ACHN (cell line): ENCODE data around the gene TAS1R2.

Source experiments
- DNase-seq: peaks from one replicate; pipeline ENCODE4 v3.0.0-alpha.2; 2015
- in situ Hi-C: cut with HindIII; loops from 2 replicates; pipeline ENCODE4 v1.10.0; 2017; ENCODE audit warnings: low sequenced_read_pairs, low pct_ligation_motif_present, low pct_unique_long_range_greater_than_20kb

TAS1R2 gene

DNA sequence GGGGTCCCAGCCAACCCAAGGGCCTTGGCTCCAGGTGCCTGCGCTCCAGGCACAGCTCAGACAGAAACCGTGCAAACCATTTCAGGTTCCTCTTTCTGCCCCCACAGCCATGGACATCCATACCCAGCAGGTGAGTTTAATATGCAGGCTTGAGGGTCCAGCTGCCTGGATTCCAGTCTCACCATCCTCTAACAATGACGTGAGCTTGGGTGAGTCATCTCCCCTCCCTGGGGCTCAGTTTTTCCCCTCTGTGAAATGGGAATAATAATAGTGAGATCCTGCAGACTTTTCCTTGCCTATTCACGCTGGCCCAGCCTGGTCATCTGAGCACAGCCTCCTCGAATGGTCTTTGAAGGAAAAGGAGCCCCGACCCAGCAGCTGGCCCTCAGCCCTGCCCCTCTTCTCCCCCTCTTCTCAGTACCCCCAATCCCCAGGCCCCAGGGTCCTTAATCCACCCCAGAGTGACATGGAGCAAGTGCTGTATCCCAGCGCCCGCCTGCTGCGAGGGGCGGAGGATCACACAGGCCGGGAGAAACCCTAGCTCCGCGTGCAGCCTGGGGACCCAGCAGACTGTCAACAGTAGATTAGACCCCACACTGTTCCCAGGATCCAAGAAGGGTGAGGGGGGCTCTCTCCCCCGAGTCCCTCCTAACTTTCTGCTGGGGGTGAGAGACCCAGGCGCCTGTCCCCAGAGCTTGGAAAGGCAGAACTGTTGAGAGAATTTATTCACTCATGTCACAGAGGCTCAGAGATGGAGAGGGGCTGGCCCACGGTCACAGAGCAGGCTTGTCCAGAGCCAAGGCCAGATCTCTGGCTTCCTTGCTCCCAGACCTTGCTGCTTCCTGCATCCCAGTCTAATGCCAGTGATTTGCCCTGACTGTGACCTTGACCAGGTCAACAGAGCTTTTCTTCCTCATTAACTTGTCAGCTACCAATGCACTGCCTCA is 49.2 kb downstream of the TAS1R2 start:
- in situ Hi-C loops: no loop called here
- no peak for DNase-seq

GRCh38 chr1:18808550-18808949 is 50.9 kb downstream of the TAS1R2 start:
- in situ Hi-C loops: no loop called here
- DNase-seq: no peak

DNA sequence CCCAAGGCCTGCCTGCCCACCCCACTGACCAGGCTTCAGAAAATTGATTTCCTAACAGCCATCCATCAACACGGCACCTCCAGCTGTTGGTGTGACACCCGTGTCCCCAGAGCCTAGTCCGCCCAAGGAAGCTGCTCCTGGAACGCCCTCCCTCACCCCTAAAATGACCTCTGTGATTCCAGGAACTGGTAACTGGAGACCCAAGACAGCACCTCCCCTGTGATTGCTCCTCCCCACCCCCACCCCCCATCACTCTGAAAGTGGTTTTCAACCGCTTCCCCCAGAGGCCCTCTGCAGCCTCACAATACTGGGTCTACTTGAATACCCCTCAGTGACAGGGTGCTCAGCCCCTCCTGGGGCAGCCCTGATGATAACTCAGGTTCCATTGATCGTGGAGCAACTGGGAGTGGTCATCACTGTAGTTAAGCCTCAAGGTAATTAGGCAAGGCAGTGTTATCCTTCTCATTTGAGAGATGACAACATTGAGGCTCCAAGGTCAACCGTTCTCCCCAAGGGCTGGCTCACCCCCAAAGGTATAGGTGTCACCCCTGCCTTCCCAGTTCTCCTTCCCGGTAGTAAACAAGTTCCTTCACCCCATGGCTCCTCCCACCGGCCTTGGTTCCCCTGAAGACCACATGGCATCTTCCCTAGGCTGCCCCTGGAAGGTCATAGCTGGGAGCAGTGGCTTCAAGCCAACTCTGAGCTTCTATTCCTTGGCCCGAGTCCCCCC is 52.0 kb downstream of the TAS1R2 start:
- DNase-seq: no peak
- in situ Hi-C loops: no loop called here

DNA sequence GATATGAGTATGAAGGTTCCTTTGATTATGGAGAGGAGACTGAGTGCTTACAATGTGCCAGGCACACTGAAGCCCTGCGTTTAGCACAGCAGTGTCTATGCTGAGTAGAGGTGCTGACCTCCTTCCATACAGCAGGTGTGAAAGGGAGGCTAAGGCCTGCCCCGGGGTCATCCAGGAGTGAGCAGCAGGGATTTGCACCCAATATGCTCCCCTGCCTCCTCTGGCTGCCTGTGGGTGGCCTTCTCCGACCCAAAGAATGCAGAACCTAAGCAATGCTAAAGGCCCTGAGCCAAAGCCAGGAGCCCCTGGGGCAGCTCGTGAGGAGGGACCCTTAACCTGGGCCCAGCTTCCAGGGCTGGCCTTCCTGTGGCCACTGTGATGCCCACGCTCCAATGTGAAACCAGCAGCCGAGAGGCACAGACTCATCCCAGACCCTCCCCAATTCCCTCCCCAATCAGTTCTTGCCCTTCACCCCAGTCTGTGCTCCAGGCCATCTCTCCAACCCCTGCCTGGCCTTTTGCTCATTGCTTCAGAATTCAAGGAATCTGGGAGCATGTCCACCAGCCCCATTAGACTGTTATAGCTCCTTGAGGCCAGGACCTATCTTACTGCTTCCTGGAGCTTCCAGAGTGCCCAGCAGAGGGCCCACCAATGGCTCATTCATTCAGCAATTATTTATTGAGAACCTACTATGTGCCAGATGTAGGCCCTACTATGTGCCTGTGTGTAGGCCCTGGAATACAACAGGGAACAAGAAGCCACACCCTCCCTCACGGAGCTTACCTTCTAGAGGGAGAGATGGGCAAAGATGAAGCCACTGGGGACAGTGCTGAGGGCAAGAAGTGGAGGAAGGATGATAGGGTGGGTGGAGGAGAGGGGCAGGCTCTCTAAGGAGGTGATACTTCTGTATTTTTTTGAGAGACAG is 53.3 kb downstream of the TAS1R2 start:
- in situ Hi-C loops: no loop called here
- DNase-seq: peak; percentile 47

DNA sequence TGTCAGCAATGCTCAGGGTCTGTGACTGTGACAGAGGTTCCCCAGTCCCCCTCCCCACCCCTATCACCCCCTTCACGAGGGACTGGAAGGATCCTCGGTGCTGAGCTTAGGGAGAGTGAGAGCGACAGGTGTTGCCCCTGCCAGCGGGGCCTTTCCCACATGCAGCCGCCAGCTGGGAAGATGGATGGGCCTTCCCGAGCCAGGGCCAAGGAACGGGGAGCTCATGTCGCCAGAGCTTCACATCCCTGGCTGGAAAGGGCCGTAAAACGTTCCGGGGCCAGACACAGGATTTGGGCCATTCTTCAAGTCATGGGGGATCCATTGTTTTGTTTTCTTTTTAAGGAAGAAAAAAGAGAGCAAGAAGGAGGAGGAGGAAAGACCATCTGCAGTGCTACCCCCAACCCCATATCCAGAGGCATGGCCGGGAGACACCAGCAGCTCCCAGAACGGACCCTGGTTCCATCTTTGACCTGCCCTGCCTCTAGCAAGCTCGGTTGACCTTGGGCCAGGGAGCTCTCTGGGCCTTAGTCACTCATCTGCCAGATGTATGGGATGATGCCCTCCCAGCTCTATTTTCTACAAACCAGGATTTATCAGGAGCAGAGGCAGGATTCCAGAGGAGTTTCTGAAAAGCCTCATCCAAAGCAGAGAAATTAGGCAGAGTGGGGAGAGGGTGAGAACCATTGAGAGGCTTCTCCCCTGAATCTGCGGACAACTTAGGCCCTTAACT is 54.1 kb downstream of the TAS1R2 start:
- DNase-seq: no peak
- in situ Hi-C loops: no loop called here

DNA sequence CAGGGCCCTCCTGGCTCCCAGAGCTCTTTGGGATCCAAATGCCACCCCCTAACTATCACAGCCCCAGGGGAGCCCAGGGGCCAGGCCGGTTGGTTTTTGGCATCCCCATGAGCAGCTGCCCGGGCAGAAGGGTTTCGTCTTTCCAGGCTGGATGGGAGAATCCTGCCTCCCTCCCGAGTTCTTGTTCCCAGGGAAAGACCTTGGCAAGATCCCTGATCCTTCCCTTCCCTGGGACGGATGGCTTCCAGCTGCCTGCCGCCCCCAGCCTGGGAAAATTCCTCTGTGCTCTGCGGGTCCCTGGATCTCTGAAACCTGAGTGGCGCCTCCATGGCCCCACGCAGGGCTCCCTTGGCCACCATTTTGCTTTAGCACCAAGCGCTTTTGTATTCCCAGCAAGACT is 55.6 kb downstream of the TAS1R2 start:
- in situ Hi-C loops: no loop called here
- DNase-seq: no peak

- in situ Hi-C loops: no loop called here
- no peak for DNase-seq
Measured at GRCh38 chr1:18803151-18803791, 56.2 kb downstream of the TAS1R2 start.

- no peak for DNase-seq
- in situ Hi-C loops: no loop called here
Measured at GRCh38 chr1:18802231-18802630, 57.2 kb downstream of the TAS1R2 start.

DNA sequence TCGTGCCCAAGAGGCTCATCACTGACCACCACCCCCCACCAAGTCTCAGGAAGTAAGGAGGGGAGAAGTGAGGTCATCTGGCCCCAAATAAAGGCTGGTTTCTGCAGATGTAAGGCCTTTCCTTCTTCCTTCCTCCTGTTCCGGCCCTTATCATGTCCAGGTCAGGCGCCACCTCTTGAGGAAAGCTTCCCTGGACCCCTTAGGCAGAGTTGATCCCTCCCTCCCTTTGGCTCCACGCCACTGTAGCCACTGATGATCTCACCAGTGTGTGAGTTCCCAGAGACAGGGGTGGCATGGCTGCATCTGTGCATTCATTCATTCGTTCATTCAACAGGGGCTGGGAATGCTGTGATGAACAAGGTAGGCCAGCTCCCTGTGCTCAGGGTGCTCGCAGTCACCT is 59.2 kb downstream of the TAS1R2 start:
- no peak for DNase-seq
- in situ Hi-C loops: no loop called here

- in situ Hi-C loops: no loop called here
- DNase-seq: no peak
Measured at GRCh38 chr1:18799454-18799853, 60.0 kb downstream of the TAS1R2 start.

DNA sequence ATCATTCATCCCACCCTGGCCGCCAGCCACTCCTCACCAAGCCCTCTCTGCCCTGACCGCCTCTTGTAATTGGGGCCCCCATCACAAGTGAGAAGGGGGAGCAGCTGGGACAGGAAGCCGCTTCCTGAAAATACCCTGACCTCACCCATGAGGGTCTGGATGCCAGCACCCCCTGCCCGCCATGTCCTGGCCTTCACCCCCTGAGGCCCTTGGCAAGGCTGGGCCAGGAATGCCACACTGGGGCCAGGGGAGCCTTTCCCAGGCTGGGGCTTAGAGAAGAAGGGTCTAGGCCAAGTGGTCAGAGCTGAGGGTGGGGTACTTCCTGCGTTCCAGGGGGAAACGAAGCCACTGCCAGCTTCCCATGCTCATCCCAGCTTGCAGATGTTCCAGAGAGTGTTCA is 60.5 kb downstream of the TAS1R2 start:
- in situ Hi-C loops: no loop called here
- no peak for DNase-seq

DNA sequence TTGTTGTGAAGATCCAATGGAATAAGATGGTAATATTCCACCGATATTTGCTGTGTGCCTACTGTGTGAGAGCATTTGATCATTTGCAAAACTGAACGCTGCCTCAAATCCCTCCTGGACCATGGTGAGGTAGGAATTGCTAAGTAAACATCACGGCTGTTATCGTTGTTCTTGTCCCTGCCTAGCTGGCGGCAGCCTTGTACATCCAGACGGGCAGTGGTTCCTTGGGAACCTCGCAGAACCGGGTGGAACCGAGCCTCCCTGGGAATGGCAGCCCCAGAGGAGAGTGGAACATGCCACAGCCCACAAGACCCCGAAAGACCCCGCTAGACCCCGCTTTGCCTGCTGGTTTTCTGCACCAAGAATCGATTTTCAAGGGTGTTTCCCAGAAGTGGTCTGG is 60.9 kb downstream of the TAS1R2 start:
- DNase-seq: no peak
- in situ Hi-C loops: no loop called here

DNA sequence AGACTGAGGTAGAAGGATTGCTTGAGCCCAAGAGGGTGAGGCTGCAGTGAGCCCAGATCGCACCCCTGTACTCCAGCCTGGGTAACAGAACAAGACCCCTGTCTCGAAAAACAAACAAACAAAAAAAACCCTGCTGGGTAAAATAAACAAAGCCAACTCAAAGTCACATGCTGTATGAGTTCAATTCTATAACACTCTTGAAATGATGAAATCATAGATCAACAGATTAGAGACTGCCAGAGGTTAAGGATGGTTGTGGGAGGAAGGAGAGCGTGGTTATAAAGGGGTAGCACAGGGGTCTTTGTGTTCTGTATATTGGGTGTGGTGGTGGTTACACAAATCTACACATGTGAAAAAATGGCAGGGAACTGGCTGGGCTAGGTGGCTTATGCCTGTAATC is 62.5 kb downstream of the TAS1R2 start:
- DNase-seq: no peak
- in situ Hi-C loops: no loop called here

DNA sequence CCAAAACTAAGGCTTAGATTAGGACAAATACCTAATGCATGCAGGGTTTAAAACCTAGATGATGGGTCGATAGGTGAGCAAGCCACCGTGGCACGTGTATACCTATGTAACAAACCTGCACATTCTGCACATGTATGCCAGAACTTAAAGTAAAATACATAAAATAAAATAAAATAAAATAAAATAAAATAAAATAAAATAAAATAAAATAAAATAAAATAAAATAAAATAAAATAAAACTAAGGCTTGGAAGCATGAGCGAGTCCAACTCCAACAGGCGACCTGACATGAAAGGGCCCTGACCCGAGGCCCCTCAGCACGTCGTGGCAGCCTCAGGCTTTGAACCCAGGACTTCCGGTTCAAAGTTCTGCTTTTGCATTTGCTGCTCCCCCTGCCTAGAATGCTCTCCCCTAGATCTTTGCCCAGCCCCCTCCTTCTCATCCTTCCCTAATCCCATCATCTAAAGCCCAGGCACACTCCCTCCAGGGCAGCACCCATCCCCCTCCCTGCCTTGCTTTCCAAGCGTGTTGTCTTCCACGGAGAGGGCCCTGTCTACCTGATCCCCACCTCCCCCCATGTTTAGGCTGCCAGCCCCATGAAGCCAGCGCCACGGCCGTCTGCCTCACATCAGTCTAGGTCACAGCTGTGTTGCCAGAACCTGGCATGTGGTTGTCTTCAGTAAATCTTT is 64.3 kb downstream of the TAS1R2 start:
- in situ Hi-C loops: no loop called here
- no peak for DNase-seq

- DNase-seq: no peak
- in situ Hi-C loops: no loop called here
Measured at GRCh38 chr1:18794561-18794960, 64.9 kb downstream of the TAS1R2 start.

DNA sequence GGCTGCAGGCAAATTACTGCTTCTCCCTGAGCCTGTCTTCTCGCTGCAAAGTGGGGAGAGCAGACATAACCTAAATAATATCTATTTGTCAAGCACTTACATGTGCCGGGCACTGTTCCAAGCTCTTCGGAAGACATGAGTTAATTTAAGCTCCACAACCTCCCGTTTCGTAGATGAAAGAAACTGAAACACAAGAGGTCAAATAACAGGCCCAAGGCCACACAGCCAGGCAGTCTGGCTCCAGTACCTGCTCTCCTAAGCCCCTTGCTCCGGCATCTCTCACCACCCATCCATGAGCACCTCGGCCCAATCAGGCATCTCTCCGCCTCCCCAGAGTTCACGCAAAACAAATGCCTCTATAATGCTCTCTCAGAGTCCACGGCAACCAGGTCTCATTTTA is 65.4 kb downstream of the TAS1R2 start:
- in situ Hi-C loops: no loop called here
- DNase-seq: no peak

GRCh38 chr1:18793164-18793563 is 66.3 kb downstream of the TAS1R2 start:
- DNase-seq: no peak
- in situ Hi-C loops: no loop called here
